Esophagus squamous epithelium (tissue), 4 donors: ENCODE results near the gene ADGRV1.

Experiments used
- CTCF ChIP-seq, 6 experiments: fragments of 450-650 bp in 4 of 6; fragments of 200-600 bp in 2 of 6; sonication (generic) in 2 of 6; IDR thresholded peaks; one replicate each; pipeline ENCODE4 v1.5.1; 2016 to 2019; ENCODE audit warnings: antibody characterized with exemption in 6 of 6, mild to moderate bottlenecking in 4 of 6, moderate library complexity in 4 of 6
- POLR2A ChIP-seq, 4 donors: fragments of 450-650 bp; IDR thresholded peaks; one replicate each; pipeline ENCODE4 v1.6.1; 2017; ENCODE audit warnings: antibody characterized with exemption in 4 of 4, mild to moderate bottlenecking in 4 of 4, moderate library complexity in 3 of 4

- no peak for TF ChIP-seq POLR2A (IDR thresholded peaks at IDR 0.05)
- no peak for TF ChIP-seq CTCF (IDR thresholded peaks at IDR 0.05)
Measured at GRCh38 chr5:91031402-91031752, 472.8 kb downstream of the ADGRV1 start.
